Endometrium (tissue), 2 donors: ENCODE results near the gene COMMD4.
"Not testable (repeated sequence)": the region's sequence is repeated elsewhere in the genome, so short reads cannot be mapped to it uniquely, and the experiment has no call there.

ENCODE experiments used
- FAIRE-seq: peaks from 2 replicates; lab custom pipeline; 2012; peaks lifted over from hg19 to GRCh38; lab: Jason Lieb, UNC
- donor health status: control.
- donor health status: control.

COMMD4 gene

DNA sequence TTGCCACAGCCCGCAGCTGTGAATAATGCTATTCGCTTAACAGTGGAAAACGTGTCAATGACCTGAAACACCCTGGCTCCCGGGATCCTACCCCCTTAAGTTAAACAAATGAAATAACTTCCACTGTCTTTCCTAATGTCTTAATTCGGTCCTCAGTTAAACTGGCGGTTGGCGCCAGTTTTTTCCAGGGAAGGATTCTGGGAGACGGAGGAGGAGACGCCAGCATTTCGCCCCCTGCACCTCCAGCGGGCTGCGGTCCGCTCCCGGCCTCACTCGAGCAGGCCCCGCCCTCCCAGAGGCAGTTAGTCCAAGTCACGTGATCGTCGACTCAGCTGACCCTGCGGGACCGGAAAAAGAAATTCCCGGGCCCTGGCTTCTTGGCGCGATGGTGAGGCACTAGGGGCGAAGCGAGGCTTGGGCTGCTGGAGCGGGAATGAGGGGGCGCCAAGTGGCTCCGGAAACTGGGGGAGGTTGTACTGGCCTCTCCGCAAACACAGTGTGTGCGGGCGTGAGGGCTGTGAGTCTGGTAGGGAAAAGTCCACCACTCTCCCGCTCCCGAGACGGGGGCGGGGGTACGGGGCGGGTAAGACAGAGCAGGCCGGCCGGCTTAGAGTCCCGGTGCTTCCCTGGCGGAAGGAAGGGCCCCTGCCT is at the start of gene COMMD4:
TSS of gene COMMD4 (plus strand) at position 359 of the 651 bp plus-strand sequence. CDS start at position 386, 27 bp downstream.
- peak; percentile 89 for FAIRE-seq

DNA sequence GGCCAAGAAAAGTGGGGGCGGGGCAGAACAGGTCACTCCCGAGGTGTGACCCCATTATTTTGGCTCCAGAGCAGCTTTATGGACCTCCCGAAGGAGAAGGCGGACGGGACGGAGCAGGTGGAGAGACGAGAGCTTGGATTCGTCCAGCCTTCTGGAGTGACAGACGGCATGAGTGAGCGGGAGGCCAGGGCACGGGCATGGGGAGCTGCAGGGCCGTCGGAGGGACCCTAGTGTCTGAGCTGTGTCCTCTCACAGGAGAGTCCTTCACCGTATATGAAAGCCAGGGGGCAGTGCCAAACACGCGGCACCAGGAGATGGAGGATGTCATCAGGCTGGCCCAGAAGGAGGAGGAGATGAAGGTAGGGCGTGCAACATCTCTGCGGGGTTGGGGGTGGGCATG is 42.2 kb upstream of the COMMD4 start:
- FAIRE-seq = not testable (repeated sequence)

DNA sequence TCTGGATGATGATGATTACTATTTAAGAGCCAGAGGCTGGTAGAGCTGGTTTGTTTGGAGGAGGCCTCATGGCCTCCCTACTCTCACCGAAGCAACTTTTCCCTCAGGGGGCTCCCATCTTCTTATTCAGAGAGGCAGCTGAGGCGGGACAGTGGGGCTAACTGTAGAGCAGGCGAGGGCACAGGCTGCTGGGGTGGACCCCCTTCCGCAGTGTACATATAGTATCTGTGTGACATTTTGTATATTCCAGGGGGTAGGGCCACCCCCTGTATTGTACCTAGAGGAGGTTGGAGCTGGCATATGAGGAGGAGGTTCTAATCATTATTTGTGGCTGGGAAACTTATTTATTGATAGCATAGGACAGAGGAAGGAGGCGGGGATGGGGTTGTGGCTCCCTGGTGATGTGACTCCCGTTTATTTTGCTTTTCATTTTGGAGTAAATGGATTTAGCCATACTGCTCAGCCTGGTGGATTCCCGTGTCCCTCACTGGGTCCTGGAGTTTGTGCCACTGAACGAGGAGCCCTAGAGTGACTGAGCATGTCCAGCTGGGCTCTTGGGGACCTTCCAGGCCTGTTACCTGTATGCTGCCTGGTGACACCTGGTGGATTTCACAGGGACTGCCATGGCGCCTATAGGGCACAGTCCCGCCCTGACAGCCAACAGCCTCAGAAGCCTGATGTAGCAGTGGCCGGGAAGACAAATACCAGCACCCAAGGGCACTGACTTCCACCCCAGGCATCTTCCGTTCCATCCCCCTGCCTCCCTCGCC is 37.1 kb upstream of the COMMD4 start:
- FAIRE-seq = not testable (repeated sequence)

DNA sequence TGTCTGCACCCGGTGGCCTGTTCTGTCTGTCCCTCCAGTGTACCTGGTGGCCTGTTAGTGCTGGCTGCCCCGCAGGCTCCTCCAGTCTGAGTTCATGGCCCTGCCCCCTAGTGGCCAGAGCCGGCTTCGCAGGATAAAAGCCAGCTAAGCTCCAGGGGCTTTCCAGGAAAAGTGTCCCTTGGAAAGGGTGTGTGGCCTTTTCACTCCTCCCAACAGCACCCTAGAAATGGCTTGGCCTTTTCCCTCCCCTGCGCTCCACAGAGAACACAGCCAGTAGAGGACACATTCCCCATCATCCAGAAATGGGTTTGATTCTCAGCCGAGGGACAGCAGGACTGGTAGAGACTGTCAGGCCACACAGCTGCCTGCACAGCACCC is 36.6 kb upstream of the COMMD4 start:
- FAIRE-seq = not testable (repeated sequence)

DNA sequence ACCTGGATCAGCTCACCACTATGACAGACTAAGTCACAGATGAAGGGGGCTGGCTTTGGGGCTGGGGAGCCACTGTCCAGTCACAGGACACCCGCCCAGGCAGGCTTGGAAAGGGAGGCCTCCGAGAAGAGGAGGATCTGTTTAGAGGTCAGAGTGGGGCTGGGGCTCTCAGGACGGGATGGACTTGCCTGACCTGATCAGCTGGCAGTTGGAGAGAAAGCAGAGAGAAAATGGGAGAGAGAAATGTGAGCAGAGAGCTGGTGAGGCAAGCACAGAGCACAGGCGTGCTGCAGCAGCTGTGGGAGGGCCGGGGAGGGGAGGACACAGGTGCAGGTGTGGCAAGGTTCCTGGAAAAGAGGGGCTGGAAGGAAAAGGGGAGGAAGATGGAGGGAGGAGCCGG is 35.8 kb upstream of the COMMD4 start:
- FAIRE-seq = not testable (repeated sequence)

DNA sequence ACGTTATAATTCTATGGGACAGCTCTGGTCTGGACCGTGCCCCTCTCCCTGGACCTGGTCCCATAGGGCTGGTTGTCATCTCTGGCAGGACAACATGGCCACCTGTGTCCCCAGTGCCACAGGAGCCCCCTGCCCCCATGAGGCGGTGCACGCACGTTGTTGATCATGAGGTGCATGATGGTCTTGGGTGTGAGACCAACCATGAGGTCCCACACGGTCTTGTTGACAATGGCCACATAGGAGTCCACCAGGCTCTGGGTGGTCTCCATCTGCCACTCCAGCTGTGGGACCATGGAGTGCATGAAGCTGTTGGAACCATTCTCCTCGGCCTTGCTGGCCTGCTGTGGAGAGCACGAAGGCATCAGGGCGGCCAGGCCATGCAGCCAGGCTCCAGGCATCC is 33.5 kb upstream of the COMMD4 start:
- FAIRE-seq = no peak

DNA sequence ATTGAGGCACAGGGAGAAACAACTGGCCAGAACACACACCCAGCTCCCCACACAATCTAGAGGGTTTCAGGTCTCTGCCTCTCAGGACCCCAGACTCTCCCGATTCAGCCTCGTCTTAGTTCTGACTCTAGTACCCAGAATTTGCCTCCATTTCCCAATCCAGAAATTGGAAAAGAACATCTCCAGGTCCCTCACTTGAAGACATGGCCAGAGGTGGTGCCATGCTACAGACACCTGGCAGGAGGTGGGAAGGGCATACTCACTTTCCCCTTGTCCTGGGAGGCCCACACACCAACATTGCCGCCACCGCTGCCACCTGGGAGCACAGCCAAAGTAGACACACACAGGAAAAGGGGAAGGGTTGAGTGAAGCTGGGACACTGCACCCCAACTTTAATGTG is 33.1 kb upstream of the COMMD4 start:
- not testable (repeated sequence) for FAIRE-seq

DNA sequence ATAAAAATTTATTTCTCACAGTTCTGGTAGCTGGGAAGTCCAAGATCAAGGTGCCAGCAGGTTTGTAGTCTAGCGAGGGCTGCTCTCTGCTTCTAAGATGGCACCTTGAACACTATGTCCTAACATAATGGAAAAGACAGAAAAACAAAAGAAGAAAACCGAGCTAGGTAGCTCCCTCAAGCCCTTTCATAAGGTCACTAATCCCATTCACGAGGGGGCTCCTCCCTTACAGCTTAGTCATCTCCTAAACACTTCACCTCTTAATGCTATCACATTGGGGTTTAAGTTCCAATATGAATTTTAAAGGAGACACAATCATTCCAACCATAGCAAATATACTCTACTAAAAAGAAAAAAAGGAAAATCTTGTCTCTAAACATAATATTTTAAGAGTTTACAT is 29.7 kb upstream of the COMMD4 start:
- no peak for FAIRE-seq

DNA sequence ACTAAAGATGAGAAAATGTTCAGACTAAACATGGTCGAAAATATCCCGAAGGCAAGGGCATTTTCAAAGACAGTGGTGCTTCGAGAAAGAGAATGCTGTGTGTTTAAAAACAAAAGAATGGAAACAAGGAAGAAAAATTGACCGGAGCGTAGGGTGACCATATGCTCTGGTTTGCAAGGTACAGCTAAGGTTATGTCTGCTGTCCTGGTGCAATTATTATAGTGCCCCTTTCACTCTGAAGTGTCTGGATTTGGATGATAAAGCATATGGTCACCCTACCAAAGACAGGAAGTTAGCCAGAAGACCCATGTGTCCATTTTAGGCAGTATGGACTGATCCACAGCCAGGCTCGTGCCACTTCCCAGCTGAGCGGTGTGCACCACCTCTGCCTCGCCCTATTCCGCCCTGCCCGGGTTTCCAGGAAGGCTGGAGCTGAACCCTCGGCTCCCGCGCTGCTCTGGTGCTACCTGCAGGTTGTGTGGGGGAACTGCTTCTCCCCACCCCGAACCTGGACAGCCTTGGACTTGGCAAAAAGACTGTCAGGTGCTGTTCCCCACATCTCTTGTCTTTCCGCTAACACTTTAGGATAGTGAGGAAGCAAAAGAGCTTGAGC is 28.0 kb upstream of the COMMD4 start:
- no peak for FAIRE-seq

DNA sequence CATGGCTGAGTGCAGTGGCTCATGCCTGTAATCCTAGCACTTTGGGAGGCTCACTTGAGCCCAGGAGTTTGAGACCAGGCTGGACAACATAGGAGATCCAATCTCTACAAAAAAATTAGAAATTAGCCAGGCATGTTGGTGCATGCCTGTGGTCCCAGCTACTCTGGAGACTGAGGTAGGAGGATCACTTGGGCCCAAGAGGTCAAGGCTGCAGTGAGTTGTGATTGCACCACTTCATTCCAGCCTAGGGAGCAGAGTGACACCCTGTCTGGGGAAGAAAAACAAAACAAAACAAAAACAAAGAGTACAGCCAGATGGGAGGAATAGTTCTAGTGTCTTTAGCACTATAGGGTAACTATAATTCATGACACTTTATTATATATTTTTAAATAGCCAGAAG is 26.2 kb upstream of the COMMD4 start:
- FAIRE-seq = no peak

DNA sequence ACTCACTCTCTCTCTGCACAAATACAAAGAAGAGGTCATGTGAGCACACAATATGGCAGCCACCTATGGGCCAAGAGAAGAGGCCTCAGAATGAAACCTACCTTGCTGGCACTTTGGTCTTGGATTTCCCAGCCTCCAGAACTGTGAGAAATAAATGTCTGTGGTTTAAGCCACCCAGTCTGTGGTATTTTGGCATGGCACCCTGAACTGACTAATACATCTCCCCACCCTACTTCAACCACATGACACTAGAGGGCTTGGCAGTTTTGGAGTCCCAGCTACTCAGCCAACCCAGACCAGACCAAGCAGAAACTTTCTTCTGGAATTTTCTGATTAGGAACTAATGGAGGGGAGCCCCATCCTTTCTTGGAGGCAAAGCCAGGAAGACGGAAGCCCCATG is 23.3 kb upstream of the COMMD4 start:
- FAIRE-seq = not testable (repeated sequence)

DNA sequence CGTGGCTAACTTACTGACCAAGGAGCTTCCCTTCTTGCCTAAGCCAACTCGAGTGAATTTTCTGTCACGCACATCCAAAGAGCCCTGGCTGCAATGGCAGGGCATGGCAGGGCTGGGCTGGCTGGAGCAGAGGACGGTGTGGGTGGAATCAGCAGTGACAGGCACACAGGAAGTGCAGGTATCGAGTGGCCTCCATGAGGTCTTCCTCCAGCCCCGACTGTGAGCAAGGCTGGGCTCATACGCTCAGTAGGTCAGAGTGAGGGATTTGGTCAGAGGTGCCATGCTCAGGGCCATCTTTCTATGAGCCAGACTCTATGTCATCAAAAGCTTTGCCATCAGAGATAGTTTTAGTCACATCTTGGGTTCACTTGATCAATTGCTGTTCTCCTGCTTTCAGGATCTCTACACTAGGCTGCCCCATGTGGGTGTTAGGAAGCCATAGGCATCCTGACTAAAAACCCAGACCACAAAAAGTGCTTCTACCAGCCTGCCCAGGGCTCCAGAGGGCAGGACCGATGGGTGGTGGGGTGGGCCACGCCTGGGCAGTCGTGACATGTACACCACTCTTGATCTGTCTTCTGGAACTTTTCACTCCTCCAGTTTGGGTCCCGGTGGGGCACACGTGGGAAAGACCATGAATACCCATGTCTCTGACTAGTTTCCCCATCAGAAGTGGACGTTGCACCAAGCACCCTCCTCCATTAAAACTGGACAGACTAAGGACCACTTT is 22.6 kb upstream of the COMMD4 start:
- FAIRE-seq = no peak

DNA sequence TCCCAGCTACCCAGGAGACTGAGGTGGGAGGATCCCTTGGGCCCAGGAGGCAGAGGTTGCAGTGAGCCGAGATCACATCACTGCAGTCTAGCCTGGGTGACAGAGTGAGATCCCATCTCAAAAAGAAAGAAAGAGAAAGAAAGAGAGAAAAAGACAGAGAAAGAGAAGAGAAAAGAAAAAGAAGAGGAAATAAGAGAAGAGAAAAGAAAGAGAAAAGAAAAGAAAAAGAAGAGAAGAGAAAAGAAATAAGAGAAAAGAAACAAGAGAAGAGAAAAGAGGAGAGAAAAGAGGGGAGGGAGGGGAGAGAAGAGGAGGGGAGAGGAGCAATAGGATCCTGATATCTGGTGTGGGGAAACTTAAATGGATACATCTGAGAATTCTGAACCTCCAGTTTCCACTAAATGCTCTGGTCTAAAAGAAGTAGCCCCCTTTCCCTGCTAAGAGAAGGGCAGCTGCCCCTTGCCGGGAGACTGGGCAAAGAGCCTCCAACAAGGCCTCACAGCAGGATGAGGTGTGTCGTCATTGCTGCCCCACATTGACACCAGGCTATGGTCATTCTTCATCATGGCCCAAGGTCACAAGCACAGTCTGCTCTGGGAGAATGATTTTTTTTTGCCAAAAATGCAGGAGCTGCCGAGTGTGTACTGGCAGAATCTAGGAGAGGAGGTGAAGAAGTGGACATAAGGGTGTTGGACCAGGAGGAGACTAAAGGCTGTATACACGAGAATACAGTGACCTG is 21.1 kb upstream of the COMMD4 start:
- no peak for FAIRE-seq

DNA sequence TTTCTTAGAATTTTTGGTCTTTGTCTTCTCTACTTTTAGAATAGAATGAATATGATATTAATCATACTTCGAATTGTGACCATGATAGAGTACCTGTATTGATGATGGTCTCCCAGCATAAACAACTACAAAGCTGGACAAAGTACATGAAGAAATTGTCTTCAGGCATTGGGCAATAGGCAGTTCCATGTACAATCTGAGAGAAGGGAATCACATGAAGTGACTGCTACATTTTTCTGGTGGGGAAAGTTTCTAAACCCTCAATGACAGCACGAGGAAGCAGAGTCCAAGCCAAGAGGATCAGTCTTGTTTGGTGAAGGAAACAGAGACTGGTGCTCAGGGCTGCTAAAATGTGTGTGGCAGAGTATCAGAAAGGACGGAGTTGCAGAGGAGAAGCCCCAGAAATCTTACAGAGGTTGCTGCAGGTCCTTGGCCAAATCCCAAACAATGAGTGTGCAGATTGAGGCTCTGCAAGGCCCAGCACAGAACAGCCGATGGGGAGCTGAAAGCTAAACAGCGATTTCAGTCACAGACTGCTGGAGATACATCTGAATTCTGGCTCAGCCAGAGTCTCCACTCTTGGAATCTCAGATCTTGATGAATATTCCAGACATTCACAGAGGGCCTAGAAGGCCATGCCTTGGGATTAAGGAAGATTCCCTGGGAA is 16.5 kb upstream of the COMMD4 start:
- not testable (repeated sequence) for FAIRE-seq

DNA sequence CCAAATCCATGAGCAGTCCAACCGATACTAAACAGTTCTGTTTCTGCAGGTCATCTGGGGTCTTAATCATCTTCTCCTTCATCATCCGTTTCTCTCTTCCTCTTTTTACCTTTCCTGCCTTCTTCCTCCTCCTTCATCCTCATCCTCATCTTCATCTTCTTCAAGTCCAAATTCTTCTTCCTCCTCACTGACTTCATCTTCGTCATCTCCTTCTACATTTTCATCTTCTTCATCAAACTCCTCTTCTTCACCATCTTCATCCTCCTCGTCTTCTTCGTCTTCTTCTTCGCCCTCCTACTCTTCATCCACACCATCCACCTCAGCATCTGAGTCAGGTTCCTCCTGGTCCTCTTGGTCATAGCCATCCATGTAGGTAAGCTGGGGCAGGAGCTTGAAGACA is 14.2 kb upstream of the COMMD4 start:
- FAIRE-seq = no peak

DNA sequence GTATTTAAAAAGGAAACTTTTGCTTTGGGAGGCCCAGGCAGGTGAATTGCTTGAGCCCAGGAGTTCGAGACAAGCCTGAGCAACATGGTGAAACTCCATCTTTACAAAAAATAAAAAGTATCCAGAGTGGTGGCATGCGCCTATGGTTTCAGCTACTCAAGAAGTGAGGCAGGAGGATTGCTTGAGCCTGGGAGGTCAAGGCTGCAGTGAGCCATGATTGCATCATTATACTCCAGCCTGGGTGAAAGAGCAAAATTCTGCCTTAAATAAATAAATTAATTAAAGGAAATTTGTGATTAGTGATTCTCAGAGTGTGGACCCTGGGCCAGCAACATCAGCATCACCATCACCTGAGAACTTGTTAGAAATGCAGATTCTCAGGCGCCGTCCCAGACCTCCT is 9.9 kb upstream of the COMMD4 start:
- no peak for FAIRE-seq

DNA sequence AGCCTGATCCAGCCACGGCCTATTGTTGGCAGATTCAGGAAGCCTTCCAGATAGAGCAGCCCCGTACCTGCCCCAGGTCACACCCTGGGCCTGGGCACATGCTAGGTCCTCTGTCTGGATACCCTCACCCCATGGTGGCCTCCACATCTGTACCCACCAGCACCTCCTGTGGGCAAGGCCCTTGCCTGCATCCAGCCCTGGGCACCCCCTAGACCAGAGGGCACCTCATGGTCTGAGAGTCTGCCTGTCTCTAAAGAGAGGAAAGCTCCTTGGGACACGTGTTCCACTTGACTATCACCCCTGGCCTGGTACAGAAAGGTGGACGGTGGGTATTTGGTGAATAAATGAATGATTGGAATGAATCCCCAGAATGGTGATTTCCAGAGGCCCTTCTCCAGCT is 8.9 kb upstream of the COMMD4 start:
- FAIRE-seq = no peak

DNA sequence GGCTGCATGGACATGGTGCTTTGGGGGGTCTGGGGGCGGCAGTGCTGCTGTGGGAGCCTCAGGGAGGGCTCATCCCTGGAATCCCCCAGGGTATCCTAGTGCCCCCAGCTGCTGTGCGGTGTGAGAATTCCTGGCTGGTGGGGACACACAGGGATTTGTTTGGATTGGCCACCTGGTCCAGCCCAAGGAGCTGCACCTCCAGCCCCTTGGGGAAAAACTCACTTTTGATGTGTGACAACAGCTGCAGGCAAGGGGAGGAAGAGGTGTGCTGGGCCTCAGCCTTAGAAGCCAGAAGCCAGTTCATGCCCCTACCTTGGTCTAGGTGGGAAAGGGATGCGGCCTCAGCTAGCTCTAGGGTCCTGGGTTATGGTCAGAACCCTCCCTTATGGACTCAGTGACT is 8.4 kb upstream of the COMMD4 start:
- no peak for FAIRE-seq

DNA sequence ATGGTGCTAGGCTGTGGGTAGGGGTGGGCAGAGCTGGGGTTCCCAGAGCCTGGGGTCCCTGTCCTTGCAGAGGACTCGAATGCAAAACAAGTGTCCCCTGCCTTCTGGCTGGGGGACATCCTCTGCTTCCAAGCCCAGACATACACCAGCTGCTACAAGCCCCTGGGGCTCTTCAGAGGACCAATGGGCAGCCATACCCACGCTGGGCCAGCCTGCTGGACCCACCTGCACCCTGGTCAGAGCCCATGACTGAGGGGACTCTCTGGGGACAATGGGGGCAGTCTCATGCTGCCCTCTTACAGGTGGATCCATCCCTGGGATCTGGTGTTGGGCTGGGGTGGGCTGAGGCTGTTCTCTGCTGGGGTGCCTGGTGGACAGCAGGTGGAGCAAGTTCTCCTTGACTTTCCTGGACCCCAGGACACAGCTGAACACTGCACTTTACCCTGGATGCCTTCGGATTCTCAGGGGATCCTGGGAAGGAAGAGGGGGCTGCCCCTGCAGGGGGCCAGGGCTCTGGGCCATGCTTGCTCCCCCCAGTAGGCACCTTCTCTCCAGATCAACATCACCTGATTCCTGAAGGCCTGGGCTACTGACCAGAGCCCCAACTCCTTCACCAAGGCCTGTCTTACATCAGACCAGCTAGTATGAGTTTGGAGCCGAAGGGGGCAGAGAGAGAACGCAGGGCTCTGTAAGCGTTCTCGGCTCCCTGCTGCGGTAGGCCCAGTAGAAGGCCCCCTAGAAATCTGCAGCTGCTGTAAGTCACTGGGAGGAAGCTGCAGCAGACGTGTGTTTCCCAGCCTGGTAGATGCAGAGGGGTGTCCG is 7.2 kb upstream of the COMMD4 start:
- no peak for FAIRE-seq

DNA sequence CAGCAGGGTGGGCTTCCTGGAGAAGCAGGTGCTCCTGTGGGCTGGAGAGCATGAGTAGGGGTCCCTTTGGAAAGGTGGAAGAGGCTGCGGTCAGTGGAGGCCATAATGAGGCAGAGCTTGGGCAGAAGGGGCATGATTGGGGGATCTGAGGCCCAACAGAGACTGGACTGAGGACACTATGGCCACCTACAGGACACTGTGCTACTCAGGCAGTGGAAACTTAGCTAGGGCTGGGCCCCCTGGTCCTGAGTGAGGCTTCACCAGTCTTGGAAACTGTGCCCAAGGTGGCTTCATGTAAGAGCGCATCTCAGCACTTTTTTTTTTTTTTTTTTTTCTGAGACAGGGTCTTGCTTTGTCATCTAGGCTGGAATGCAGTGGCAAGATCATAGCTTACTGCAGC is 6.3 kb upstream of the COMMD4 start:
- no peak for FAIRE-seq

DNA sequence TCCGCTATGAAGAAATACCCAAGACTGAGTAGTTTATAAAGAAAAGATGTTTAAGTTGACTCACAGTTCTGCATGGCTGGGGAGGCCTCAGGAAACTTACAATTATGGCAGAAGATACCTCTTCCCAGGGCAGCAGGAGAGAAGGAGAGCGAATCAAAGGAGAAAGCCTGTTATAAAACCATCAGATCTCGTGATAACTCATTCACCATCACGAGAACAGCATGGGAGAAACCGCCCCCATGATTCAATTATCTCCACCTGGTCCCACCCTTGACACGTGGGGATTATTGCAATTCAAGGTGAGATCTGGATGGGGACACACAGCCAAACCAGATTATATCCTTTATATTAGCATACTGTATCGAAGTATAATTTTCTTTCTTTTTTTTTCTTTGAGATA is 3.8 kb upstream of the COMMD4 start:
- not testable (repeated sequence) for FAIRE-seq
